GM12878 (cell line): ENCODE measurements around the gene FKRP. TPM values are rescaled to one million over a fixed set of nuclear protein-coding genes. Genes with fewer than 3 reads are reported as not detected.

Experiments
- ATAC-seq: fragments of 200-7000 bp; cut with Tn5 transposase; 3 replicates; pipeline ENCODE4 v1.9.1; 2020; ENCODE audit warnings: mild to moderate bottlenecking, moderate library complexity
- BruUV-seq: library from RNA; stranded (reverse); fragments of 400-500 nt; replicated peaks from 2 replicates; lab custom pipeline; 2021; lab: Mats Ljungman, UMichigan
- CTCF ChIA-PET: fragments of 300-600 bp; sonication (Branson Sonifier 250); formaldehyde crosslinking; extraction: SDS; loops from one replicate; lab custom pipeline; 2021; ENCODE audit warnings: inconsistent platforms; lab: Yijun Ruan, JAX
- POLR2A ChIA-PET: fragments of 350-600 bp; formaldehyde crosslinking; extraction: SDS; loops from one replicate; lab custom pipeline; 2021; ENCODE audit warnings: inconsistent platforms; lab: Charles Lee
- RAD21 ChIA-PET: fragments of 300-600 bp; sonication (Branson Sonifier 250); formaldehyde crosslinking; loops from one replicate; lab custom pipeline; 2023; ENCODE audit warnings: antibody characterized with exemption; ENCODE audit not compliant: unreplicated experiment; lab: Charles Lee
- SMC1A ChIA-PET: fragments of 300-600 bp; sonication (Branson Sonifier 250); formaldehyde crosslinking; loops from one replicate; lab custom pipeline; 2023; ENCODE audit not compliant: unreplicated experiment, uncharacterized antibody; lab: Charles Lee
- DNase-seq: peaks from one replicate; pipeline ENCODE4 v3.0.0-alpha.2; 2011; ENCODE audit warnings: low read depth, low spot score
- FAIRE-seq: peaks from 3 replicates; lab custom pipeline; 2011; peaks lifted over from hg19 to GRCh38; lab: Jason Lieb, UNC
- H2AFZ ChIP-seq: 2 replicates; pipeline ENCODE4 v1.6.0; 2011; ENCODE audit warnings: low read depth, low read length, control low read depth; ENCODE audit not compliant: control insufficient read depth
- H3K27ac ChIP-seq: 2 replicates; pipeline ENCODE4 v1.5.1; 2011; ENCODE audit warnings: control low read depth; ENCODE audit not compliant: control insufficient read depth, insufficient read depth
- H3K27me3 ChIP-seq, 2 experiments: replicated peaks in 1 of 2; 2 replicates each; pipeline versions ENCODE4 v1.6.0 to v1.6.1; 2011; ENCODE audit warnings: low read length in 1 of 2; ENCODE audit not compliant: control insufficient read depth in 2 of 2, insufficient read depth in 2 of 2
- H3K36me3 ChIP-seq, 2 experiments: 2 replicates each; pipeline ENCODE4 v1.5.1; 2011; ENCODE audit warnings: low read length in 1 of 2; ENCODE audit not compliant: control insufficient read depth in 2 of 2, insufficient read depth in 2 of 2
- H3K4me1 ChIP-seq: 2 replicates; pipeline ENCODE4 v1.6.1; 2011; ENCODE audit warnings: mild to moderate bottlenecking, low read length, moderate library complexity, mixed read lengths; ENCODE audit not compliant: control insufficient read depth, insufficient read depth
- H3K4me2 ChIP-seq: 2 replicates; pipeline ENCODE4 v1.6.0; 2011; ENCODE audit warnings: control low read depth; ENCODE audit not compliant: control insufficient read depth, insufficient read depth
- H3K4me3 ChIP-seq: fragments of 200-600 bp; sonication (generic); 2 replicates; pipeline ENCODE4 v1.5.1; 2016
- H3K79me2 ChIP-seq: 2 replicates; pipeline ENCODE4 v1.6.0; 2011; ENCODE audit warnings: low read length; ENCODE audit not compliant: control insufficient read depth, insufficient read depth
- H3K9ac ChIP-seq: 2 replicates; pipeline ENCODE4 v1.8.0; 2011; ENCODE audit warnings: low read length, control low read depth, mixed read lengths; ENCODE audit not compliant: control insufficient read depth, insufficient read depth
- H3K9me3 ChIP-seq: replicated peaks from 3 replicates; pipeline ENCODE4 v1.5.1; 2011; ENCODE audit warnings: mild to moderate bottlenecking, low read length; ENCODE audit not compliant: control insufficient read depth, insufficient read depth
- H4K20me1 ChIP-seq: 2 replicates; pipeline ENCODE4 v1.6.0; 2011; ENCODE audit not compliant: control insufficient read depth, insufficient read depth
- BCL11A ChIP-seq: IDR thresholded peaks from 2 replicates; pipeline ENCODE4 v1.6.1; 2011; ENCODE audit warnings: low read depth, low read length
- EED ChIP-seq: sonication (generic); IDR thresholded peaks from 2 replicates; pipeline ENCODE4 v1.6.1; 2016; ENCODE audit warnings: antibody characterized with exemption, low read depth
- HCFC1 ChIP-seq: fragments of 150-350 bp; IDR thresholded peaks from 2 replicates; pipeline ENCODE4 v1.6.1; 2014; ENCODE audit warnings: low read length
- HDAC2 ChIP-seq: fragments of 200-600 bp; sonication (generic); IDR thresholded peaks from 2 replicates; pipeline ENCODE4 v1.6.1; 2017
- IKZF1 ChIP-seq: fragments of 450-650 bp; conservative IDR thresholded peaks from 2 replicates; pipeline ENCODE4 v1.6.1; 2017; ENCODE audit warnings: antibody characterized with exemption, mild to moderate bottlenecking
- JUND ChIP-seq: IDR thresholded peaks from 2 replicates; pipeline ENCODE4 v1.6.1; 2012; ENCODE audit warnings: low read depth, mild to moderate bottlenecking, low read length, improper control_type of control experiment, moderate library complexity
- LARP7 ChIP-seq: fragments of 450-650 bp; IDR thresholded peaks from 2 replicates; pipeline ENCODE4 v1.6.1; 2017; ENCODE audit warnings: mild to moderate bottlenecking
- NFIC ChIP-seq: IDR thresholded peaks from 2 replicates; pipeline ENCODE4 v1.6.1; 2012; ENCODE audit warnings: low read depth, mild to moderate bottlenecking, inconsistent platforms, low read length, moderate library complexity
- SMAD1 ChIP-seq: fragments of 450-650 bp; IDR thresholded peaks from 2 replicates; pipeline ENCODE4 v1.6.1; 2018; ENCODE audit warnings: mild to moderate bottlenecking, low read depth; ENCODE audit not compliant: partially characterized antibody
- SMC3 ChIP-seq: IDR thresholded peaks from 2 replicates; pipeline ENCODE4 v1.6.1; 2011; ENCODE audit warnings: low read length, improper control_type of control experiment, borderline replicate concordance
- YY1 ChIP-seq: IDR thresholded peaks from 2 replicates; pipeline ENCODE4 v1.6.1; 2011; ENCODE audit warnings: low read depth, mild to moderate bottlenecking, low read length
- WGBS: methylation state at CpG from one replicate; pipeline ENCODE4 v1.1.6; 2016; ENCODE audit warnings: low lambda C conversion rate; ENCODE audit not compliant: insufficient replicate concordance, insufficient coverage; ENCODE audit errors: missing lambda C conversion rate; 5-methylcytosine and 5-hydroxymethylcytosine counted together
- in situ Hi-C: fragments of 300-500 bp; cut with MboI; formaldehyde crosslinking; loops from 9 replicates; pipeline ENCODE4 v1.14.3; 2018; ENCODE audit warnings: mixed read lengths
- intact Hi-C: fragments of 100-400 bp; cut with micrococcal nuclease; formaldehyde crosslinking; loops from one replicate; pipeline ENCODE4 v1.14.2; 2022; ENCODE audit not compliant: unreplicated experiment
- polyA plus RNA-seq, 11 experiments: library from polyadenylated mRNA; depleted of rRNA in 4 of 11; unstranded in 6 of 11; stranded (reverse) in 5 of 11; fragments of >200 nt; fragmentation: Nextera tagmentation in 4 of 11; fragmentation: Illumina TruSeq in 1 of 11; extraction: Ambion mirVana in 4 of 11; extraction: Trizol in 1 of 11; gene quantifications; 1 replicate in 1 of 11; 2 replicates in 10 of 11; pipeline versions ENCODE4 v1.2.1 to v1.2.3, GENCODE V29; 2011 to 2016; ENCODE audit warnings: inconsistent platforms in 2 of 11, missing spikeins in 2 of 11, low read depth in 1 of 11
- total RNA-seq, 4 experiments: library from RNA; depleted of rRNA in 3 of 4; stranded (reverse); fragments of >200 nt in 3 of 4; fragmentation: Illumina TruSeq in 1 of 4; extraction: Trizol in 1 of 4; gene quantifications; 2 replicates each; pipeline versions ENCODE4 v1.2.1 to v1.2.3, GENCODE V29; 2013 to 2021
- TF ChIP-seq, protein P1 (sequence below): IDR thresholded peaks from 2 replicates; pipeline ENCODE4 v1.6.1; 2012; ENCODE audit warnings: low read depth, low read length, improper control_type of control experiment
- TF ChIP-seq, protein P2 (sequence below): IDR thresholded peaks from 2 replicates; pipeline ENCODE4 v1.6.1; 2011; ENCODE audit warnings: borderline replicate concordance, low read depth, mild to moderate bottlenecking, moderate library complexity, mixed read lengths, low read length; ENCODE audit not compliant: insufficient read depth; ENCODE audit errors: extremely low read length
- TF ChIP-seq, protein P3 (sequence below): fragments of 450-650 bp; IDR thresholded peaks from 2 replicates; pipeline ENCODE4 v1.6.1; 2018; ENCODE audit warnings: mild to moderate bottlenecking, low read depth, moderate library complexity; ENCODE audit not compliant: partially characterized antibody
- TF ChIP-seq, protein P4 (sequence below): fragments of 450-650 bp; formaldehyde crosslinking; IDR thresholded peaks from 2 replicates; pipeline ENCODE4 v1.4.0; 2020; ENCODE audit warnings: mild to moderate bottlenecking, moderate library complexity

FKRP gene
- total and polyA plus RNA-seq, 10 of the 15 experiments (the other 5 are each of a cell fraction or from before 2014, with no cell fraction given), result 1.3 to 14.1 (median 7.8) TPM

DNA sequence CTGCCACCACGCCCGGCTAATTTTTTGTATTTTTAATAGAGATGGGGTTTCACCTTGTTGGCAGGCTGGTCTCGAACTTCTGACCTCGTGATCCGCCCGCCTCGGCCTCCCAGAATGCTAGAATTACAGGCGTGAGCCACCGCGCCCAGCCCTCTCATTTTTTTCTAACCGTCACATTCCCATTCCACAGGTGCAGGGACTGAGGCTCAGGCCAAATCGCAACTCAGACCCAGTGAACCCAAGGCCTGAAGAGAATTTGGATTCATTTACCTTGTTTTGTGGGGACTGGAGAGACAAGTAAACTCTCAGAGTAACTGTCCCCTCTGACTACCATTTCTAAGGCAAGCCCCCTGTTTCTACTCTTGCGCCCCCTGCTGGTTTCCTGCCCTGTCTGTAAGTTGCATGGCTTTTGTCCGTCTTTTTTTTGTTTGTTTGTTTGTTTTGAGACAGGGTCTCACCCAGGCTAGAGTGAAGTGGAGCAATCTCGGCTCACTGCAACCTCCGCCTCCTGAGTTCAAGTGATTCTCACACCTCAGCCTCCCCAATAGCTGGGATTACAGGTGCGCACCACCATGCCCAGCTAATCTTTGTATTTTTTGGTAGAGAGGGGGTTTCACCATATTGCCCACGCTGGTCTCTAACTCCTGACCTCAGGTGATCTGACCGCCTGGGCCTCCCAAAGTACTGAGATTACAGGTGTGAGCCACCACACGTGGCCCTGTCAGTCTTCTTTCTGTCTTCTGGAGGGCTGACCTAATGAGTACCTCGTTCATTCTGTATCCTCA, 2.7 kb downstream of the FKRP start:
- no peak overlapping the region for H2AFZ ChIP-seq
- H3K36me3 ChIP-seq, result no peaks in the 10 kb centered on the region
- H3K27ac ChIP-seq, result no peak overlapping the region
- FAIRE-seq, result no peak
- ATAC-seq, result peak; percentile 45
- 61% methylated on average over 21 of the region's 21 CpGs for WGBS
- in situ Hi-C loops, result no loop called here
- DNase-seq, result no peak
- POLR2A ChIA-PET, result interaction anchor here (0.6 kb wide), 1 partner anchor 112 kb away, joined by 4 read pairs; no protein-coding TSS in a partner anchor
- intact Hi-C loops, result no loop called here
- peaks cover 33% of the 10 kb centered on the region for H3K79me2 ChIP-seq
- H3K27me3 ChIP-seq, result no peaks in the 10 kb centered on the region
- SMC1A ChIA-PET, result no interaction called here
- no TSS peak for BruUV-seq
- no peak overlapping the region for H3K4me2 ChIP-seq
- H3K9ac ChIP-seq, result no peak overlapping the region
- CTCF ChIA-PET, result interaction anchor here (0.5 to 8.9 kb wide), 17 partner anchors 9 to 265 kb away, joined by 3 to 134 read pairs (median 4); partner anchors contain the start of genes DACT3 and SLC1A5
- no peak overlapping the region for H3K4me3 ChIP-seq
- RAD21 ChIA-PET, result interaction anchor here (0.8 to 1.0 kb wide), 2 partner anchors 43 to 45 kb away, joined by 3 to 4 read pairs; no protein-coding TSS in a partner anchor
- no peaks in the 10 kb centered on the region for H3K9me3 ChIP-seq
- H4K20me1 ChIP-seq, result no peaks in the 10 kb centered on the region; the same call in 1 of the 2 replicates
- peaks cover 12% of the 10 kb centered on the region for H3K4me1 ChIP-seq
- TF ChIP-seq, protein P1, sequence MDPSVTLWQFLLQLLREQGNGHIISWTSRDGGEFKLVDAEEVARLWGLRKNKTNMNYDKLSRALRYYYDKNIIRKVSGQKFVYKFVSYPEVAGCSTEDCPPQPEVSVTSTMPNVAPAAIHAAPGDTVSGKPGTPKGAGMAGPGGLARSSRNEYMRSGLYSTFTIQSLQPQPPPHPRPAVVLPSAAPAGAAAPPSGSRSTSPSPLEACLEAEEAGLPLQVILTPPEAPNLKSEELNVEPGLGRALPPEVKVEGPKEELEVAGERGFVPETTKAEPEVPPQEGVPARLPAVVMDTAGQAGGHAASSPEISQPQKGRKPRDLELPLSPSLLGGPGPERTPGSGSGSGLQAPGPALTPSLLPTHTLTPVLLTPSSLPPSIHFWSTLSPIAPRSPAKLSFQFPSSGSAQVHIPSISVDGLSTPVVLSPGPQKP, result no peak
- TF ChIP-seq HDAC2 (no peak), SMAD1 (no peak), NFIC (no peak), JUND (no peak), LARP7 (no peak), HCFC1 (no peak), YY1 (peak; percentile 58; the same call in 1 of the 2 replicates), IKZF1 (no peak), BCL11A (no peak), EED (no peak), SMC3 (peak; percentile 36; the same call in 1 of the 2 replicates)
- TF ChIP-seq, protein P2, sequence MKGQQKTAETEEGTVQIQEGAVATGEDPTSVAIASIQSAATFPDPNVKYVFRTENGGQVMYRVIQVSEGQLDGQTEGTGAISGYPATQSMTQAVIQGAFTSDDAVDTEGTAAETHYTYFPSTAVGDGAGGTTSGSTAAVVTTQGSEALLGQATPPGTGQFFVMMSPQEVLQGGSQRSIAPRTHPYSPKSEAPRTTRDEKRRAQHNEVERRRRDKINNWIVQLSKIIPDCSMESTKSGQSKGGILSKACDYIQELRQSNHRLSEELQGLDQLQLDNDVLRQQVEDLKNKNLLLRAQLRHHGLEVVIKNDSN, result no peak
- TF ChIP-seq, protein P3, sequence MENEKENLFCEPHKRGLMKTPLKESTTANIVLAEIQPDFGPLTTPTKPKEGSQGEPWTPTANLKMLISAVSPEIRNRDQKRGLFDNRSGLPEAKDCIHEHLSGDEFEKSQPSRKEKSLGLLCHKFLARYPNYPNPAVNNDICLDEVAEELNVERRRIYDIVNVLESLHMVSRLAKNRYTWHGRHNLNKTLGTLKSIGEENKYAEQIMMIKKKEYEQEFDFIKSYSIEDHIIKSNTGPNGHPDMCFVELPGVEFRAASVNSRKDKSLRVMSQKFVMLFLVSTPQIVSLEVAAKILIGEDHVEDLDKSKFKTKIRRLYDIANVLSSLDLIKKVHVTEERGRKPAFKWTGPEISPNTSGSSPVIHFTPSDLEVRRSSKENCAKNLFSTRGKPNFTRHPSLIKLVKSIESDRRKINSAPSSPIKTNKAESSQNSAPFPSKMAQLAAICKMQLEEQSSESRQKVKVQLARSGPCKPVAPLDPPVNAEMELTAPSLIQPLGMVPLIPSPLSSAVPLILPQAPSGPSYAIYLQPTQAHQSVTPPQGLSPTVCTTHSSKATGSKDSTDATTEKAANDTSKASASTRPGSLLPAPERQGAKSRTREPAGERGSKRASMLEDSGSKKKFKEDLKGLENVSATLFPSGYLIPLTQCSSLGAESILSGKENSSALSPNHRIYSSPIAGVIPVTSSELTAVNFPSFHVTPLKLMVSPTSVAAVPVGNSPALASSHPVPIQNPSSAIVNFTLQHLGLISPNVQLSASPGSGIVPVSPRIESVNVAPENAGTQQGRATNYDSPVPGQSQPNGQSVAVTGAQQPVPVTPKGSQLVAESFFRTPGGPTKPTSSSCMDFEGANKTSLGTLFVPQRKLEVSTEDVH, result no peak
- TF ChIP-seq, protein P4, sequence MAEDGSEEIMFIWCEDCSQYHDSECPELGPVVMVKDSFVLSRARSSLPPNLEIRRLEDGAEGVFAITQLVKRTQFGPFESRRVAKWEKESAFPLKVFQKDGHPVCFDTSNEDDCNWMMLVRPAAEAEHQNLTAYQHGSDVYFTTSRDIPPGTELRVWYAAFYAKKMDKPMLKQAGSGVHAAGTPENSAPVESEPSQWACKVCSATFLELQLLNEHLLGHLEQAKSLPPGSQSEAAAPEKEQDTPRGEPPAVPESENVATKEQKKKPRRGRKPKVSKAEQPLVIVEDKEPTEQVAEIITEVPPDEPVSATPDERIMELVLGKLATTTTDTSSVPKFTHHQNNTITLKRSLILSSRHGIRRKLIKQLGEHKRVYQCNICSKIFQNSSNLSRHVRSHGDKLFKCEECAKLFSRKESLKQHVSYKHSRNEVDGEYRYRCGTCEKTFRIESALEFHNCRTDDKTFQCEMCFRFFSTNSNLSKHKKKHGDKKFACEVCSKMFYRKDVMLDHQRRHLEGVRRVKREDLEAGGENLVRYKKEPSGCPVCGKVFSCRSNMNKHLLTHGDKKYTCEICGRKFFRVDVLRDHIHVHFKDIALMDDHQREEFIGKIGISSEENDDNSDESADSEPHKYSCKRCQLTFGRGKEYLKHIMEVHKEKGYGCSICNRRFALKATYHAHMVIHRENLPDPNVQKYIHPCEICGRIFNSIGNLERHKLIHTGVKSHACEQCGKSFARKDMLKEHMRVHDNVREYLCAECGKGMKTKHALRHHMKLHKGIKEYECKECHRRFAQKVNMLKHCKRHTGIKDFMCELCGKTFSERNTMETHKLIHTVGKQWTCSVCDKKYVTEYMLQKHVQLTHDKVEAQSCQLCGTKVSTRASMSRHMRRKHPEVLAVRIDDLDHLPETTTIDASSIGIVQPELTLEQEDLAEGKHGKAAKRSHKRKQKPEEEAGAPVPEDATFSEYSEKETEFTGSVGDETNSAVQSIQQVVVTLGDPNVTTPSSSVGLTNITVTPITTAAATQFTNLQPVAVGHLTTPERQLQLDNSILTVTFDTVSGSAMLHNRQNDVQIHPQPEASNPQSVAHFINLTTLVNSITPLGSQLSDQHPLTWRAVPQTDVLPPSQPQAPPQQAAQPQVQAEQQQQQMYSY (CRISPR knock-in tag), result no peak
